Rectal smooth muscle tissue (tissue), 1 donor: Measurements from ENCODE around the gene CABP4.
"Not testable (repeated sequence)": the region's sequence is repeated elsewhere in the genome, so short reads cannot be mapped to it uniquely, and the experiment has no call there.

Experiments used
- H3K27ac ChIP-seq: one replicate; pipeline ENCODE4 v1.7.0; 2013; ENCODE audit warnings: low read depth, low read length, inconsistent platforms
- H3K27me3 ChIP-seq: one replicate; pipeline ENCODE4 v1.7.0; 2013; ENCODE audit warnings: low read length; ENCODE audit not compliant: control insufficient read depth, insufficient read depth
- H3K36me3 ChIP-seq: one replicate; pipeline ENCODE4 v1.7.0; 2013; ENCODE audit warnings: low read length; ENCODE audit not compliant: control insufficient read depth, insufficient read depth
- H3K4me1 ChIP-seq: one replicate; pipeline ENCODE4 v1.7.0; 2013; ENCODE audit warnings: low read length; ENCODE audit not compliant: control insufficient read depth, insufficient read depth
- H3K4me3 ChIP-seq: one replicate; pipeline ENCODE4 v1.7.0; 2013; ENCODE audit warnings: low read length
- H3K9ac ChIP-seq: one replicate; pipeline ENCODE4 v1.7.0; 2013; ENCODE audit warnings: low read length

CABP4 gene

DNA sequence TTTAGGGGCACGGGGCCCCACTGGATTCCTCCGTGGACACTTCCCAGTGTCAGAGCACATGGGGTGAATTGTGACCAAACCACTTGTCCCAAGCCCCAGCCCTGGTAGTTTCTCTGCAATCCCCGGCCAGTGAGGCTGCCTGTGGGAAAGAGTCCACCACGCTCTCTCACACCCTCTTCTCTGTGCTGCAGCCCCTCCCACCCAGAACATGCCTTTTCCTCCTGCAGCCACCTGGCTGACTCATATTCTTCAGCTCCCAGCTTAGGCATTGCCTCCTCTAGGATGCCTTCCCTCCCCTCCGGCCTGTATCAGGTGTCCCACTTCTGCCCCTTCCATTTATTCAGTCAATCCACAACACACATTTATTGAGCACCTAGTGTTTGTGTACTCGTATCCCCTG, 32.3 kb upstream of the CABP4 start:
- Histone ChIP-seq H3K27me3 (no peaks in the 10 kb centered on the region), H3K4me3 (no peak overlapping the region), H3K36me3 (no peaks in the 10 kb centered on the region), H3K4me1 (peaks cover 6% of the 10 kb centered on the region), H3K27ac (no peak overlapping the region), H3K9ac (no peak overlapping the region)

- no peak overlapping the region for H3K4me3 ChIP-seq
- no peaks in the 10 kb centered on the region for H3K27me3 ChIP-seq
- peaks cover 6% of the 10 kb centered on the region for H3K4me1 ChIP-seq
- no peak overlapping the region for H3K27ac ChIP-seq
- H3K36me3 ChIP-seq: no peaks in the 10 kb centered on the region
- H3K9ac ChIP-seq: no peak overlapping the region
These were observed 31.7 kb upstream of the CABP4 start for GRCh38 chr11:67423466-67423865.

DNA sequence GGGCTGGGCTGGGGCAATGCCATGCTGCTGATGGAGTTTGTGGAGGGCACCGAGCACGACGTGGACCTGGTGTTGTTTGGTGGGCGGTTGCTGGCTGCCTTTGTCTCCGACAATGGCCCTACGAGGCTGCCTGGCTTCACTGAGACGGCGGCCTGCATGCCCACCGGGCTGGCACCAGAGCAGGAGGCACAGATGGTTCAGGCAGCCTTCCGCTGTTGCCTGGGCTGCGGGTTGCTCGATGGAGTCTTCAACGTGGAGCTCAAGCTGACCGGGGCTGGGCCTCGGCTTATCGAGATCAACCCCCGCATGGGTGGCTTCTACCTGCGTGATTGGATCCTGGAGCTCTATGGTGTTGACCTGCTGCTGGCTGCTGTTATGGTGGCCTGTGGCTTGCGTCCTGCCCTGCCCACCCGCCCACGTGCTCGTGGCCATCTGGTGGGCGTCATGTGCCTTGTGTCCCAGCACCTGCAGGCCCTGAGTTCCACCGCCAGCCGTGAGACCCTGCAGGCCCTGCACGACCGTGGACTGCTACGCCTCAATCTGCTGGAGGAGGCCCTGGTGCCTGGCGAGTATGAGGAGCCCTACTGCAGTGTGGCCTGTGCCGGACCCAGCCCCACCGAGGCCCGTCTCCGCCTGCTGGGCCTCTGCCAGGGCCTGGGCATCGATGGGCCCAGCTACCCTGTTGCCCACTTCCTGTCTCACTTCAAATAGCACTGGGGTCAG, 31.1 kb upstream of the CABP4 start:
- no peaks in the 10 kb centered on the region for H3K27me3 ChIP-seq
- H3K9ac ChIP-seq: no peak overlapping the region
- H3K4me3 ChIP-seq: no peak overlapping the region
- H3K27ac ChIP-seq: no peak overlapping the region
- no peaks in the 10 kb centered on the region for H3K36me3 ChIP-seq
- H3K4me1 ChIP-seq: peaks cover 7% of the 10 kb centered on the region

DNA sequence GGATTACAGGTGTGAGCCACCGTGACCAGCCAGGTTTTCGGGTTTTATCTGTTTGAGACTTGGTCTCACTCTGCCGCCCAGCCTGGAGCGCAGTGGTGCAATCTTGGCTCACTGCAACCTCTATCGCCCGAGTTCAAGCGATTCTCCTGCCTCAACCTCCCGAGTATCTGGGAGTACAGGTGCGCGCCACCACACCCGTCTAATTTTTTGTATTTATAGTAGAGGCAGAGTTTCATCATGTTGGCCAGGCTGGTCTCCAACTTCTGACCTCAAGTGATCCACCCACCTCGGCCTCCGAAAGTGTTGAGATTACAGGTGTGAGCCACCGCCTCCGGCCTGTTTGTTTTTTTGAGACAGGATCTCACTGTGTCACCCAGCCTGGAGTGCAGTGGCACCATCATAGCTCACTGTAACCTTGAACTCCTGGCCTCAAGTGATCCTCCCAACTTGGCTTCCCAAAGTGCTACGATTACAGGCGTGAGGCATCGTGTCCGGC, 27.7 kb upstream of the CABP4 start:
- not testable (repeated sequence) for H3K9ac ChIP-seq, H3K36me3 ChIP-seq, H3K4me1 ChIP-seq, H3K27me3 ChIP-seq
- peak overlapping the region; percentile 76 for H3K4me3 ChIP-seq
- peak overlapping the region; percentile 88 for H3K27ac ChIP-seq

DNA sequence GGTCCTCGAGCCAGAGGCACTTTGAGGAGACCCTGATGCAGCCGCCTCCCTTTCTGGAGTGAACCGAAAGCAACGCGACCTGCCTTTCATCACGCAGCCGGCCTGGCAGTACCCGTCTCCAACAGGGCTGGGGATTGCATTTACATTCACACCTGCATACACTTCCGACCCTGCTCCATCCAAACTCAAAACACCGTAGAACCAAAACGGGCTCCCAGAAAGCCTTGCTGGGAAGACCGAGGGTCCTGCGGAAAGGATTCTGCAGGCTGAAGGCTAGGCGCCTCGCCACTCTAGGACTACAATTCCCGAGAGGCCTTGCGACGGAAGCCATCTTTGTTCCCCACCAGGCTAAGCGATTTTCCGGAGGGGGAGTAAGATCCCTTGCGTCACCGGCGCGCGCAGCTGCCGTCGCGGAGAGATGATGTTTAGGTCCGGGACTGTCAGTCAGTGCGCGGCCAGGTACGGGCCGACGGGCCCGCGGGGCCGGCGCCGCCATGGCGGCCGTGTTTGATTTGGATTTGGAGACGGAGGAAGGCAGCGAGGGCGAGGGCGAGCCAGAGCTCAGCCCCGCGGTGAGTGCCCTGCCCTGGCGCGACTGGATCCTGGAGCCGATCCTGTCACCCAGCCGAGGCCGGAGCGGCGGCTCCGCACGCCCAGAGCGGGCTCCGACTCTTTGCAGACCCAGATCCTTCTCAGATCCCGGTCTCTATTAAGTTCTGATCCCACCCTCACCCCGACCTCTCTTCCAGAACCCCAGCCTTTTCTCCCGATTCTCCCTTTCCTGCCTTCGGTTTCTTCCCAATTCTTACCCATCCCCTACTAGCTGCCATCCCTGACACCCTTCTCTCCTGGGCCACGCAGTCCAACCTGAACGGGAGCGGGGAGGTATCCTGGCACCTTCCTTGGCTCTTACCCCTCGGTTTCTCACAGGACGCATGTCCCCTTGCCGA, 26.8 kb upstream of the CABP4 start, which contains the start of gene RPS6KB2:
Gene RPS6KB2, plus strand, starts transcription at position 443 of the 950 bp plus-strand sequence. Its CDS starts 52 bp downstream, at position 495.
- Histone ChIP-seq H3K9ac (peak within 1 kb of the TSS; percentile 81), H3K27ac (peak within 1 kb of the TSS; percentile 88), H3K36me3 (peaks cover 6% of the 10 kb centered on the region), H3K4me1 (peaks cover 9% of the 10 kb centered on the region), H3K4me3 (peak within 1 kb of the TSS; percentile 76), H3K27me3 (no peaks in the 10 kb centered on the region)

DNA sequence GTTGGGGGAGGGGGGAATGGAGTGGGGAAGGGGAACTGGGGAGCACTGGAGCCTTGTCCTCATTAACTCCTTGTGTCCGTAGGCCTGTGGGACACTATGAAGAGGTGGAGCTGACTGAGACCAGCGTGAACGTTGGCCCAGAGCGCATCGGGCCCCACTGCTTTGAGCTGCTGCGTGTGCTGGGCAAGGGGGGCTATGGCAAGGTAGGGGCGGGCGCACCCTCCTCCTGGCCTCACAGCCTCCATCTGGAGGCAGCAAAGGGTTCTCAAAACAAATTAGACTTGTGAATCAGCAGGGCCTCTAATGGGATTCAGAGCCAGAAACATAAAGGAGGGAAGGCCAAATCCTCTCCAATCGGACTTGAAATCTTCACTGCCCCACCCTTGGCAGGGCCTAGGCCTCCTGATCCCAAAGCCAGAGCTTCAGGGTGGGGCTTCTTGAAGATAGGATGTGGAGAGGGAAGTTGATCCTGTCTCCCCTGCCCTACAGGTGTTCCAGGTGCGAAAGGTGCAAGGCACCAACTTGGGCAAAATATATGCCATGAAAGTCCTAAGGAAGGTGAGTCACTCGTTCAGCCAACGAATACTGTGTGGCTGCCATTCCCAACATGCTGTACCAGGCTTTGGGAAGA, 26.0 kb upstream of the CABP4 start:
- peak overlapping the region; percentile 81 for H3K9ac ChIP-seq
- peaks cover 9% of the 10 kb centered on the region for H3K4me1 ChIP-seq
- no peaks in the 10 kb centered on the region for H3K27me3 ChIP-seq
- H3K27ac ChIP-seq: peak overlapping the region; percentile 88
- peaks cover 6% of the 10 kb centered on the region for H3K36me3 ChIP-seq
- peak overlapping the region; percentile 76 for H3K4me3 ChIP-seq

DNA sequence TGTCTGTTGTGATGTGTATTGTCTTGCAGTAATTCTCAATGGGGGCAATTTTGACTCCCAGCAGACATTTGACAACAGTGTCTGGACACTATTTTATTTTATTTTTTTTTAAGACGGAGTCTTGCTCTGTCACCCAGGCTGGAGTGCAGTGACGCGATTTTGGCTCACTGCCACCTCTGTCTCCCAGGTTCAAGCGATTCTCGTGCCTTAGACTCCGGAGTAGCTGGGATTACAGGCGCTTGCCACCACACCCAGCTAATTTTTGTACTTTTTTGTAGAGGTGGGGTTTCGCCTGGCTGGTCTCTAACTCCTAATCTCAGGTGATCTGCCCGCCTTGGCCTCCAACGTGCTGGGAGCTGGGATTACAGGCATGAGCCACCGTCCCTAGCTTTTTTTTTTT, 25.4 kb upstream of the CABP4 start:
- no peak overlapping the region for H3K9ac ChIP-seq
- no peak overlapping the region for H3K4me3 ChIP-seq
- H3K27ac ChIP-seq: no peak overlapping the region
- H3K36me3 ChIP-seq: peaks cover 8% of the 10 kb centered on the region
- H3K27me3 ChIP-seq: no peaks in the 10 kb centered on the region
- H3K4me1 ChIP-seq: peaks cover 9% of the 10 kb centered on the region

GRCh38 chr11:67431346-67432249, 23.6 kb upstream of the CABP4 start:
- Histone ChIP-seq H3K9ac (no peak overlapping the region), H3K4me3 (no peak overlapping the region), H3K27me3 (no peaks in the 10 kb centered on the region), H3K27ac (no peak overlapping the region), H3K4me1 (peaks cover 9% of the 10 kb centered on the region), H3K36me3 (peaks cover 13% of the 10 kb centered on the region)

DNA sequence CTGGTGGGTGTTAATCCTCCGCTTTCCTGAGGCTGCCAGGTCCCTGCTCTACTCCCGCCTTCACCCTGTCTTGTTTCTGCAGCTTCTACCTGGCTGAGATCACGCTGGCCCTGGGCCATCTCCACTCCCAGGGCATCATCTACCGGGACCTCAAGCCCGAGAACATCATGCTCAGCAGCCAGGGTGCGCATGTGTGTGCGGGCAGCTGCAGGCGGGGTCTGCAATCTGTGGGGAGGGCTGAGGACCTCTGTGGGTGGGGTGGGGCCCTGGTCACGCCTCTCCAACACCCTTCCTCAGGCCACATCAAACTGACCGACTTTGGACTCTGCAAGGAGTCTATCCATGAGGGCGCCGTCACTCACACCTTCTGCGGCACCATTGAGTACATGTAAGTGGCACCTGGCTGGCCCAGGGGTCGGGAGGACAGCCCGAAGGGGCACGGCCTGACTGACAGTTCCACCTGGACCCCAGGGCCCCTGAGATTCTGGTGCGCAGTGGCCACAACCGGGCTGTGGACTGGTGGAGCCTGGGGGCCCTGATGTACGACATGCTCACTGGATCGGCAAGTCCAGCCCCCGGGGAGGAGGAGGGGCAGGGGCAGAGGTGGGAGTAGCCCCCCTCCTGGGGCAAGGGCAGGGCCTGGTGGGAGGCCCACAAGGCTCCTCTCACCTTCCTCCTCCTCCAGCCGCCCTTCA, 22.4 kb upstream of the CABP4 start:
- H3K4me3 ChIP-seq: no peak overlapping the region
- no peak overlapping the region for H3K9ac ChIP-seq
- no peak overlapping the region for H3K27ac ChIP-seq
- H3K4me1 ChIP-seq: peaks cover 6% of the 10 kb centered on the region
- H3K27me3 ChIP-seq: no peaks in the 10 kb centered on the region
- H3K36me3 ChIP-seq: peaks cover 15% of the 10 kb centered on the region

DNA sequence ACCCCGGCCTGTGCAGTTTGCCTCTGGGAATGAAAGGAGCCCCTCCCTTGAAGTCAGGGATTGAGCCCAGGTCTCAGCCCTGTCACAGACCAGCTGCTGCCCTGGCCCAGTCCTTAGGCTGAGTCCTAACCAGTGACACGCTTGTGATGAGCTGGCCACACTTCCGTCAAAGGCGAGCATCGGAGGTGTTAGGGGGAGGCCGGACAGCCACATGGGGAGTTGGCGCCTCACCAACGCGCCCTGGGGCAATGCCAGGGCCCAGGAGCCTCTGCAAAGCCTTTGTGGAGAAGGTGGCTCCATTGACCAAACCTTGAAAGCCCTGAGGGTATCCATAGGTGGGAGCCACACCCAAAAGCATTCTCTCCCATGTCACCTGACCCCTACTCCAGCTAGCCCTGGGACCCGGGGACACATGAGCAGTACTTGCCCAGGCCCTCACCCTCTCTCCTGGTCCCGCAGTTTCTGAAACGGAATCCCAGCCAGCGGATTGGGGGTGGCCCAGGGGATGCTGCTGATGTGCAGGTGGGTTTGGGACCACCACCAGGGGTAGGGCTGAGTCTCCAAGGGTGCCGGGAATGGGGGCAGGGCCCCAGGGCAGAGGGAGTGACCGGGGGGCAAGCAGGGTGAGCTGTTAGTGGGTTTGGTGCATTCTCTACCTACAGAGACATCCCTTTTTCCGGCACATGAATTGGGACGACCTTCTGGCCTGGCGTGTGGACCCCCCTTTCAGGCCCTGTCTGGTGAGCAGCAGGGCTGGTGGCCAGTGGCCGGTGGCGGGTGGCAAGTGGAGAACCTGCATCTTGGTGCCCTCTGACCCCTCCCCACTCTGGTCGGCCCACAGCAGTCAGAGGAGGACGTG, 21.4 kb upstream of the CABP4 start:
- Histone ChIP-seq H3K4me1 (peaks cover 6% of the 10 kb centered on the region), H3K9ac (no peak overlapping the region), H3K4me3 (no peak overlapping the region), H3K36me3 (peaks cover 15% of the 10 kb centered on the region), H3K27ac (no peak overlapping the region), H3K27me3 (no peaks in the 10 kb centered on the region)
